Endothelial cell of umbilical vein (primary cell): Measurements from ENCODE around the gene GUCY1A1. TPM values are rescaled to one million over a fixed set of nuclear protein-coding genes. Genes with fewer than 3 reads are reported as not detected.

Source experiments
- BruUV-seq: library from RNA; stranded (reverse); fragments of 400-500 nt; replicated peaks from 2 replicates; lab custom pipeline; 2021; lab: Mats Ljungman, UMichigan
- CTCF ChIA-PET: fragments of 300-600, 350-600 bp; sonication (Branson Sonifier 250); formaldehyde crosslinking; loops from one replicate; lab custom pipeline; 2021; ENCODE audit warnings: antibody characterized with exemption, inconsistent platforms; lab: Charles Lee
- POLR2A ChIA-PET: fragments of 300-600, 350-600 bp; sonication (Branson Sonifier 250); formaldehyde crosslinking; loops from one replicate; lab custom pipeline; 2021; ENCODE audit warnings: antibody characterized with exemption, inconsistent platforms; lab: Charles Lee
- DNase-seq: peaks from one replicate; pipeline ENCODE4 v3.0.0-alpha.2; 2011; ENCODE audit warnings: low read depth, low spot score
- FAIRE-seq: peaks from 2 replicates; lab custom pipeline; 2011; peaks lifted over from hg19 to GRCh38; lab: Jason Lieb, UNC
- H2AFZ ChIP-seq: 2 replicates; pipeline ENCODE4 v1.6.0; 2012; ENCODE audit warnings: low read depth, low read length, control low read depth, inconsistent platforms
- H3K27ac ChIP-seq: 2 replicates; pipeline ENCODE4 v1.5.1; 2011; ENCODE audit warnings: low read depth, mild to moderate bottlenecking, control low read depth, low read length, moderate library complexity; ENCODE audit not compliant: insufficient read depth
- H3K27me3 ChIP-seq, 2 experiments: 2 replicates each; pipeline versions ENCODE4 v1.6.0 to v1.6.1; 2011; ENCODE audit warnings: low read length in 2 of 2, mixed read lengths in 1 of 2; ENCODE audit not compliant: control insufficient read depth in 2 of 2, insufficient read depth in 2 of 2
- H3K36me3 ChIP-seq, 2 experiments: 2 replicates in 1 of 2; 3 replicates in 1 of 2; pipeline ENCODE4 v1.5.1; 2011; ENCODE audit warnings: low read length in 2 of 2, mild to moderate bottlenecking in 1 of 2, moderate library complexity in 1 of 2; ENCODE audit not compliant: control insufficient read depth in 2 of 2, insufficient read depth in 2 of 2; ENCODE audit errors: extremely low read depth in 1 of 2
- H3K4me1 ChIP-seq: 3 replicates; pipeline ENCODE4 v1.5.1; 2011; ENCODE audit warnings: mild to moderate bottlenecking, low read length; ENCODE audit not compliant: control insufficient read depth, insufficient read depth; ENCODE audit errors: extremely low read depth
- H3K4me2 ChIP-seq: 2 replicates; pipeline ENCODE4 v1.6.1; 2011; ENCODE audit warnings: low read length, control low read depth, mixed read lengths; ENCODE audit not compliant: insufficient read depth
- H3K4me3 ChIP-seq, 3 experiments: fragments of 200-600 bp in 1 of 3; sonication (generic), shearing (Covaris generic) in 1 of 3; replicated peaks in 1 of 3; 2 replicates each; pipeline ENCODE4 v1.5.1; 2011 to 2016; ENCODE audit warnings: control low read depth in 3 of 3, low read length in 3 of 3, mild to moderate bottlenecking in 2 of 3, inconsistent platforms in 1 of 3, low read depth in 1 of 3, moderate library complexity in 1 of 3; ENCODE audit not compliant: insufficient read depth in 1 of 3
- H3K79me2 ChIP-seq: 2 replicates; pipeline ENCODE4 v1.6.0; 2012; ENCODE audit warnings: low read length, inconsistent platforms; ENCODE audit not compliant: control insufficient read depth, insufficient read depth
- H3K9ac ChIP-seq: replicated peaks from 2 replicates; pipeline ENCODE3; 2011; ENCODE audit warnings: low read length, control low read depth; ENCODE audit not compliant: insufficient read depth; ENCODE audit errors: extremely low read depth
- H3K9me1 ChIP-seq: replicated peaks from 3 replicates; pipeline ENCODE4 v1.6.0; 2011; ENCODE audit warnings: mild to moderate bottlenecking, low read length; ENCODE audit not compliant: control insufficient read depth, insufficient read depth; ENCODE audit errors: extremely low read depth
- H3K9me3 ChIP-seq: replicated peaks from 2 replicates; pipeline ENCODE4 v1.5.1; 2012; ENCODE audit warnings: low read length, inconsistent platforms; ENCODE audit not compliant: control insufficient read depth, insufficient read depth
- H4K20me1 ChIP-seq: replicated peaks from 2 replicates; pipeline ENCODE3; 2011; ENCODE audit warnings: mild to moderate bottlenecking, low read length; ENCODE audit not compliant: control insufficient read depth, insufficient read depth; ENCODE audit errors: extremely low read depth
- EZH2 ChIP-seq: IDR thresholded peaks from 2 replicates; pipeline ENCODE4 v1.6.1; 2012; ENCODE audit warnings: borderline replicate concordance, low read depth, mild to moderate bottlenecking, moderate library complexity, low read length, inconsistent platforms; ENCODE audit not compliant: severe bottlenecking
- FOS ChIP-seq: IDR thresholded peaks from 2 replicates; pipeline ENCODE4 v1.6.1; 2011; ENCODE audit warnings: mild to moderate bottlenecking, low read length, moderate library complexity, borderline replicate concordance; ENCODE audit not compliant: insufficient read depth
- GATA2 ChIP-seq: IDR thresholded peaks from 2 replicates; pipeline ENCODE4 v1.7.0; 2011; ENCODE audit warnings: low read depth, mild to moderate bottlenecking, moderate library complexity, mixed read lengths, low read length; ENCODE audit not compliant: insufficient read length, insufficient read depth
- JUN ChIP-seq: IDR thresholded peaks from 2 replicates; pipeline ENCODE4 v1.6.1; 2011; ENCODE audit warnings: borderline replicate concordance, low read depth; ENCODE audit not compliant: insufficient read length, insufficient read depth
- MYC ChIP-seq: IDR thresholded peaks from one replicate; pipeline ENCODE4 v1.6.1; 2011; ENCODE audit warnings: mild to moderate bottlenecking, low read depth, low read length
- POLR2A ChIP-seq: IDR thresholded peaks from 2 replicates; pipeline ENCODE4 v1.6.1; 2012; ENCODE audit warnings: low read depth, mild to moderate bottlenecking, control low read depth, low read length
- POLR2AphosphoS5 ChIP-seq: IDR thresholded peaks from 2 replicates; pipeline ENCODE4 v1.6.1; 2012; ENCODE audit warnings: low read depth, mild to moderate bottlenecking, control low read depth, low read length, moderate library complexity; ENCODE audit not compliant: insufficient read depth
- dilution Hi-C: fragments of 300-500 bp; cut with MboI; formaldehyde crosslinking; loops from one replicate; pipeline ENCODE4 v1.15.0; 2019; ENCODE audit warnings: low sequenced_read_pairs; ENCODE audit not compliant: extremely low pct_ligation_motif_present
- intact Hi-C: fragments of 100-400 bp; cut with micrococcal nuclease; formaldehyde crosslinking; loops from one replicate; pipeline ENCODE4 v1.10.0; 2022
- polyA plus RNA-seq, 4 experiments: library from polyadenylated mRNA; depleted of rRNA in 3 of 4; stranded (reverse) in 3 of 4; unstranded in 1 of 4; fragments of >200 nt; gene quantifications; 2 replicates each; pipeline versions ENCODE4 v1.2.1 to v1.2.3, GENCODE V29; 2011 to 2012; ENCODE audit warnings: missing spikeins in 1 of 4
- total RNA-seq: library from RNA; stranded (reverse); gene quantifications from 2 replicates; pipeline ENCODE4 v1.2.3, GENCODE V29; 2021
- TF ChIP-seq, protein P1 (sequence below): IDR thresholded peaks from 2 replicates; pipeline ENCODE4 v1.6.1; 2011; ENCODE audit not compliant: insufficient read depth, insufficient read length
- TF ChIP-seq, protein P2 (sequence below), 2 donors: IDR thresholded peaks; 1 replicate in 1 of 2; 2 replicates in 1 of 2; pipeline ENCODE4 v1.5.1; 2011; ENCODE audit warnings: low read length in 2 of 2, mild to moderate bottlenecking in 2 of 2, moderate library complexity in 2 of 2, control low read depth in 1 of 2, inconsistent platforms in 1 of 2, low read depth in 1 of 2; ENCODE audit not compliant: insufficient read depth in 1 of 2; ENCODE audit errors: extremely low read depth in 1 of 2

The GUCY1A1 gene
- total and polyA plus RNA-seq, 2 donors (not counting 3 experiments of a cell fraction or from before 2014, with no cell fraction given): 1.3 to 4.4 TPM

DNA sequence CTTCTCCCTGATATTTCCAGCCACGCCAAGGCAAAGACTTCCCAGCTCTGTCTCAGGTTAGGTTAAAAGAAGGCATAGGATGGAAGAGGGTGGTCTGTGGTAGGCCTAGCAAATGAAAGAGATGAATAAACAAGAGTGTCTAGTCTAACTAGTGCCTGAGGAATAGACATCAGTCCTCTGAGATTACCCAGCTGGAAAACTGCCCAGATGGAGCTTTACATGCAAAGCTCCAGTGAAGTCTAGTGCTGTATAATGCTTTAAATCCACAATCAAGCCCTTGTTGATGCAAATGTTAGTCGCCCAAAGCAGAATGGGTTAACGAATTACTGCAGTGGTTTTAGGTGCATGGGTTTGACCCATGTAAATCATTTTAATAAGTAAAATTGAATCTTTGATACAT lies 67.4 kb downstream of the GUCY1A1 start:
- dilution Hi-C loops: no loop called here
- CTCF ChIA-PET: interaction anchor here (1.7 to 1.8 kb wide), 2 partner anchors 16 to 31 kb away, joined by 3 to 4 read pairs; no protein-coding TSS in a partner anchor
- Histone ChIP-seq H3K27ac (no peak overlapping the region), H4K20me1 (no peaks in the 10 kb centered on the region), H3K4me1 (no peaks in the 10 kb centered on the region), H3K36me3 (no peaks in the 10 kb centered on the region), H3K27me3 (no peaks in the 10 kb centered on the region), H2AFZ (no peak overlapping the region), H3K79me2 (no peaks in the 10 kb centered on the region), H3K4me2 (no peak overlapping the region), H3K9me1 (no peaks in the 10 kb centered on the region), H3K9ac (no peak overlapping the region), H3K9me3 (no peaks in the 10 kb centered on the region), H3K4me3 (no peak overlapping the region)
- intact Hi-C loops: no loop called here
- FAIRE-seq (no peak), DNase-seq (no peak)
- BruUV-seq: no TSS peak
- TF ChIP-seq GATA2 (no peak), JUN (no peak), MYC (no peak), EZH2 (no peak), POLR2A (no peak), POLR2AphosphoS5 (no peak), FOS (no peak)
- TF ChIP-seq, protein P1, sequence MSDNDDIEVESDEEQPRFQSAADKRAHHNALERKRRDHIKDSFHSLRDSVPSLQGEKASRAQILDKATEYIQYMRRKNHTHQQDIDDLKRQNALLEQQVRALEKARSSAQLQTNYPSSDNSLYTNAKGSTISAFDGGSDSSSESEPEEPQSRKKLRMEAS: no peak
- TF ChIP-seq, protein P2, sequence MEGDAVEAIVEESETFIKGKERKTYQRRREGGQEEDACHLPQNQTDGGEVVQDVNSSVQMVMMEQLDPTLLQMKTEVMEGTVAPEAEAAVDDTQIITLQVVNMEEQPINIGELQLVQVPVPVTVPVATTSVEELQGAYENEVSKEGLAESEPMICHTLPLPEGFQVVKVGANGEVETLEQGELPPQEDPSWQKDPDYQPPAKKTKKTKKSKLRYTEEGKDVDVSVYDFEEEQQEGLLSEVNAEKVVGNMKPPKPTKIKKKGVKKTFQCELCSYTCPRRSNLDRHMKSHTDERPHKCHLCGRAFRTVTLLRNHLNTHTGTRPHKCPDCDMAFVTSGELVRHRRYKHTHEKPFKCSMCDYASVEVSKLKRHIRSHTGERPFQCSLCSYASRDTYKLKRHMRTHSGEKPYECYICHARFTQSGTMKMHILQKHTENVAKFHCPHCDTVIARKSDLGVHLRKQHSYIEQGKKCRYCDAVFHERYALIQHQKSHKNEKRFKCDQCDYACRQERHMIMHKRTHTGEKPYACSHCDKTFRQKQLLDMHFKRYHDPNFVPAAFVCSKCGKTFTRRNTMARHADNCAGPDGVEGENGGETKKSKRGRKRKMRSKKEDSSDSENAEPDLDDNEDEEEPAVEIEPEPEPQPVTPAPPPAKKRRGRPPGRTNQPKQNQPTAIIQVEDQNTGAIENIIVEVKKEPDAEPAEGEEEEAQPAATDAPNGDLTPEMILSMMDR (IDR thresholded peaks at IDR 0.05; ENCODE audit: extremely low read depth in 1 of 2, insufficient read depth in 1 of 2, low read depth in 1 of 2, low read length in 2 of 2): no peak
- POLR2A ChIA-PET: no interaction called here
